Osteoblast (primary cell): ENCODE results near the gene ADGRB3. TPM values are rescaled to one million over a fixed set of nuclear protein-coding genes. Genes with fewer than 3 reads are reported as not detected.
"Not testable (repeated sequence)": the region's sequence is repeated elsewhere in the genome, so short reads cannot be mapped to it uniquely, and the experiment has no call there.

Experiments
- DNase-seq: peaks from one replicate; pipeline ENCODE4 v3.0.0; 2011; ENCODE audit warnings: low spot score, mixed read lengths; ENCODE audit not compliant: insufficient read length; ENCODE audit errors: missing footprints
- H2AFZ ChIP-seq: 2 replicates; pipeline ENCODE4 v1.6.0; 2011; ENCODE audit warnings: mild to moderate bottlenecking, low read length
- H3K27ac ChIP-seq: 2 replicates; pipeline ENCODE4 v1.5.1; 2011; ENCODE audit warnings: mild to moderate bottlenecking, low read depth, low read length, moderate library complexity
- H3K27me3 ChIP-seq: 2 replicates; pipeline ENCODE4 v1.6.0; 2012; ENCODE audit warnings: mild to moderate bottlenecking, control low read depth, inconsistent platforms, low read length, moderate library complexity; ENCODE audit not compliant: insufficient read depth
- H3K36me3 ChIP-seq: 2 replicates; pipeline ENCODE4 v1.5.1; 2011; ENCODE audit warnings: mild to moderate bottlenecking, low read length, control low read depth, moderate library complexity; ENCODE audit not compliant: insufficient read depth
- H3K4me1 ChIP-seq: 2 replicates; pipeline ENCODE4 v1.5.1; 2011; ENCODE audit warnings: mild to moderate bottlenecking, low read length, control low read depth, moderate library complexity; ENCODE audit not compliant: insufficient read depth
- H3K4me2 ChIP-seq: 2 replicates; pipeline ENCODE4 v1.6.0; 2011; ENCODE audit warnings: mild to moderate bottlenecking, low read length; ENCODE audit not compliant: insufficient read depth
- H3K4me3 ChIP-seq: fragments of 200-600 bp; sonication (generic); 3 replicates; pipeline ENCODE4 v1.5.1; 2012; ENCODE audit warnings: mild to moderate bottlenecking, low read length, inconsistent platforms; ENCODE audit not compliant: insufficient read depth
- H3K79me2 ChIP-seq: 2 replicates; pipeline ENCODE4 v1.6.0; 2012; ENCODE audit warnings: mild to moderate bottlenecking, low read length, control low read depth, inconsistent platforms; ENCODE audit not compliant: insufficient read depth
- H3K9me3 ChIP-seq: 2 replicates; pipeline ENCODE4 v1.5.1; 2011; ENCODE audit warnings: low read depth, low read length, control low read depth
- H4K20me1 ChIP-seq: 2 replicates; pipeline ENCODE4 v1.6.0; 2012; ENCODE audit warnings: mild to moderate bottlenecking, low read length, control low read depth; ENCODE audit not compliant: insufficient read depth
- CTCF ChIP-seq: IDR thresholded peaks from 2 replicates; pipeline ENCODE4 v1.5.1; 2011; ENCODE audit warnings: mild to moderate bottlenecking, low read depth, low read length, moderate library complexity; ENCODE audit errors: extremely low read depth
- total RNA-seq: library from RNA; depleted of rRNA; stranded (reverse); fragments of >200 nt; gene quantifications from 2 replicates; pipeline ENCODE4 v1.2.3, GENCODE V29; 2012

The ADGRB3 gene
- total RNA-seq, 1 donor, result not detected

- TF ChIP-seq CTCF, result no peak
- Histone ChIP-seq H3K36me3 (no peaks in the 10 kb centered on the region), H3K27ac (no peak overlapping the region)
These were observed 476.2 kb downstream of the ADGRB3 start for GRCh38 chr6:69111301-69111700.

DNA sequence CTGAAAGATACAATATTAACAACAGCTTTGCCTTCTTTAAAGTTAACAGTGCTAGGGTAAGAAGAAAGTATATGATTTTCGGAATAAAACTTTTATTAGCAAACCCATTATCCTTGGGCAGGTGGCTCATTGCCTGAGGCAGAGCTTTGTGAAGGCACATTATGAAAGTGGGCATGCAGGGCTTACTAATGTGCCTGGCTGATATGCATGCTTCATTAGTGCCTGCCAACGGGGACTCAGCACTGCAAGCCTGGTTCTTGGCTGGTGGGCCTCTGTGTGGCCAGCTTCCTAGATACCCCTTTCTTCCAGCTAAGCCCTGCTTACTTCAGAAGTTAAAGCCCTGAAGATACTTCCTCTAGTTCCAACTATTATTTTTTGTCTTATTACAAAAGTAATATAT lies 481.6 kb downstream of the ADGRB3 start:
- Histone ChIP-seq H3K4me1 (no peaks in the 10 kb centered on the region), H3K36me3 (no peaks in the 10 kb centered on the region), H3K9me3 (no peaks in the 10 kb centered on the region), H3K4me3 (no peak overlapping the region), H3K79me2 (no peaks in the 10 kb centered on the region), H3K4me2 (no peak overlapping the region), H3K27me3 (no peaks in the 10 kb centered on the region), H2AFZ (no peak overlapping the region), H4K20me1 (no peaks in the 10 kb centered on the region), H3K27ac (no peak overlapping the region)
- no peak for DNase-seq
- TF ChIP-seq CTCF, result no peak

More at GRCh38 chr6:69111301-69111700, 476.2 kb downstream of the ADGRB3 start:
- Histone ChIP-seq H2AFZ (no peak overlapping the region), H4K20me1 (no peaks in the 10 kb centered on the region), H3K4me3 (no peak overlapping the region), H3K79me2 (no peaks in the 10 kb centered on the region), H3K4me1 (no peaks in the 10 kb centered on the region), H3K9me3 (no peaks in the 10 kb centered on the region), H3K27me3 (no peaks in the 10 kb centered on the region), H3K4me2 (no peak overlapping the region)
- no peak for DNase-seq

DNA sequence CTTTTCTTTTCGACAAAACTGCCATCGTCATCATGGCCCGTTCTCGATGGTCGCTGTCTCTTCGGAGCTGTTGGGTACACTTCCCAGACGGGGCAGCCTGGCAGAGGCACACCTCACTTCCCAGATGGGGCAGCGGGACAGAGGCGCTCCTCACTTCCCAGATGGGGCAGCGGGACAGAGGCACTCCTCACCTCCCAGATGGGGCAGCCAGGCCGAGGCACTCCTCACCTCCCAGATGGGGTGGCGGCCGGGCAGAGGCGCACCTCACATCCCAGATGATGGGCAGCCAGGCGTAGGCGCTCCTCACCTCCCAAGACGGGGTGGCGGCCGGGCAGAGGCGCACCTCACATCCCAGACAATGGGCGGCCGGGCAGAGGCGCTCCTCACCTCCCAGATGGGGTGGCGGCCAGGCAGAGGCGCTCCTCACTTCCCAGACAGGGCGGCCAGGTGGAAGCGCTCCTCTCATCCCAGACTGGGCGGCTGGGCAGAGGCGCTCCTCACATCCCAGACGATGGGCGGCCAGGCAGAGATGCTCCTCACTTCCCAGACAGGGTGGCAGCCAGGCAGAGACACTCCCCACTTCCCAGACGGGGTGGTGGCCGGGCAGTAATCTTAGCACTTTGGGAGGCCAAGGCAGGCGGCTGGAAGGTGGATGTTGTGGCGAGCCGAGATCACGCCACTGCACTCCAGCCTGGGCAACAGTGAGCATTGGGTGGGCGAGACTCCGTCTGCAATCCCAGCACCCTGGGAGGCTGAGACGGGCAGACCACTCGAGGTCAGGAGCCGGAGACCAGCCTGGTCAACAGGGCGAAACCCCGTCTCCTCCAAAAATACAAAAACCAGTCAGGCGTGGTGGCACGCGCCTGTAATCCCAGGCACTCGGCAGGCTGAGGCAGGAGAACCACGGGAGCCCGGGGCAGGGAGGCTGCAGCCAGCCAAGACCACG lies 486.7 kb downstream of the ADGRB3 start:
- not testable (repeated sequence) for H3K79me2 ChIP-seq, DNase-seq, H3K4me1 ChIP-seq, H3K36me3 ChIP-seq, H4K20me1 ChIP-seq, H3K27me3 ChIP-seq, H2AFZ ChIP-seq, H3K4me3 ChIP-seq, H3K4me2 ChIP-seq, H3K9me3 ChIP-seq, H3K27ac ChIP-seq

DNA sequence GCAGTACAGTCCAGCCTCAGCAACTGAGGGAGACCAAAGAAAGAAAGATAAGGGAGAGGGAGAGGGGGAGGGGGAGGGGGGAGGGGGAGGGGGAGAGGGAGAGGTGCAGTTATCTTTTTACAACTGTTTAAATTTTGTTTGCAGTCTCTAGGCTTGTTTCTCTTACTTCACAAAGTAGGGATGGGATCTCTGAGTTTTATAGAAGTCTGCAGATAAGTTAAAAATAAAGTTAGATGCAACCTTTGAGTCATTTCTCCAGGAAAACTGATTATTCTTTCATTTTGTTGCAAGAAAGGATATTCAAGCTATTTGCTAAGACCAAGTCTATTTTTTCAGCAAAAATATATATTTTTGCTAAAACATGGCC lies 487.3 kb downstream of the ADGRB3 start:
- TF ChIP-seq CTCF, result no peak
- Histone ChIP-seq H3K9me3 (no peaks in the 10 kb centered on the region), H2AFZ (no peak overlapping the region), H3K27ac (no peak overlapping the region), H3K4me2 (no peak overlapping the region), H3K36me3 (no peaks in the 10 kb centered on the region), H4K20me1 (no peaks in the 10 kb centered on the region), H3K4me1 (no peaks in the 10 kb centered on the region), H3K27me3 (no peaks in the 10 kb centered on the region), H3K79me2 (no peaks in the 10 kb centered on the region), H3K4me3 (no peak overlapping the region)
- no peak for DNase-seq
